Hepatic stellate cell (primary cell): ENCODE measurements around the gene ITGA2B.
"Not testable (repeated sequence)": the region's sequence is repeated elsewhere in the genome, so short reads cannot be mapped to it uniquely, and the experiment has no call there.

ENCODE experiments used
- DNase-seq: peaks from one replicate; pipeline ENCODE4 v3.0.0; 2011; ENCODE audit warnings: low spot score

The ITGA2B gene

GRCh38 chr17:44329516-44329915, 59.9 kb downstream of the ITGA2B start:
- not testable (repeated sequence) for DNase-seq

GRCh38 chr17:44327715-44328449, 61.6 kb downstream of the ITGA2B start:
- DNase-seq = no peak

GRCh38 chr17:44326861-44327444, 62.5 kb downstream of the ITGA2B start:
- DNase-seq = peak; percentile 97

- peak; percentile 92 for DNase-seq
Observed at GRCh38 chr17:44324571-44325275, 64.7 kb downstream of the ITGA2B start, which contains the start of gene SLC25A39. TSS of gene SLC25A39 (minus strand) at chr17:44324823. CDS start at chr17:44323562, 1,261 bp downstream.

GRCh38 chr17:44324092-44324570, 65.3 kb downstream of the ITGA2B start:
- DNase-seq = no peak

GRCh38 chr17:44323359-44324091, 65.9 kb downstream of the ITGA2B start:
- DNase-seq = no peak

GRCh38 chr17:44322236-44322895, 67.1 kb downstream of the ITGA2B start:
- DNase-seq = no peak
